Peyer's patch (tissue), 4 donors: Measurements from ENCODE around the gene SLC23A2.
"Not testable (repeated sequence)": the region's sequence is repeated elsewhere in the genome, so short reads cannot be mapped to it uniquely, and the experiment has no call there.

Experiments
- POLR2A ChIP-seq, 2 donors: fragments of 450-650 bp; IDR thresholded peaks; one replicate each; pipeline ENCODE4 v1.5.1; 2017; ENCODE audit warnings: antibody characterized with exemption in 2 of 2, mild to moderate bottlenecking in 2 of 2, moderate library complexity in 2 of 2
- TF ChIP-seq, protein P1 (sequence below), 6 experiments: fragments of 450-650 bp in 4 of 6; fragments of 200-600 bp in 2 of 6; sonication (generic) in 1 of 6; IDR thresholded peaks; one replicate each; pipeline ENCODE4 v1.5.1; 2017 to 2019; ENCODE audit warnings: antibody characterized with exemption in 6 of 6, mild to moderate bottlenecking in 3 of 6, moderate library complexity in 1 of 6

DNA sequence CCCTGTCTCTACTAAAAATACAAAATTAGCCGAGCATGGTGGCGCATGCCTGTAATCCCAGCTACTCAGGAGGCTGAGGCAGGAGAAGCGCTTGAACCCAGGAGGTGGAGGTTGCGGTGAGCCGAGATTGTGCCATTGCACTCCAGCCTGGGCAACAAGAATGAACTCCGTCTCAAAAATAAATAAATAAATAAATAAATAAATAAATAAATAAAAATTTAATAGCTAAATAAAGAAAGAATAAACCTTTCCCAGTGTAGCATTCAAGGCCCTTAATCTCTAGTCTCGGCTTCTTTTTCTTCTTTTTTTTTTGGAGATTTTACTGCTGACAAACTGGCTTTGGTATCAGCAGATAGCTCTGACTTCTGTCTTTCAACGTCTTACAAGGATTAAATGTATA lies 3.5 kb upstream of the SLC23A2 start:
- TF ChIP-seq POLR2A (IDR thresholded peaks at IDR 0.05), result not testable (repeated sequence)
- TF ChIP-seq, protein P1, sequence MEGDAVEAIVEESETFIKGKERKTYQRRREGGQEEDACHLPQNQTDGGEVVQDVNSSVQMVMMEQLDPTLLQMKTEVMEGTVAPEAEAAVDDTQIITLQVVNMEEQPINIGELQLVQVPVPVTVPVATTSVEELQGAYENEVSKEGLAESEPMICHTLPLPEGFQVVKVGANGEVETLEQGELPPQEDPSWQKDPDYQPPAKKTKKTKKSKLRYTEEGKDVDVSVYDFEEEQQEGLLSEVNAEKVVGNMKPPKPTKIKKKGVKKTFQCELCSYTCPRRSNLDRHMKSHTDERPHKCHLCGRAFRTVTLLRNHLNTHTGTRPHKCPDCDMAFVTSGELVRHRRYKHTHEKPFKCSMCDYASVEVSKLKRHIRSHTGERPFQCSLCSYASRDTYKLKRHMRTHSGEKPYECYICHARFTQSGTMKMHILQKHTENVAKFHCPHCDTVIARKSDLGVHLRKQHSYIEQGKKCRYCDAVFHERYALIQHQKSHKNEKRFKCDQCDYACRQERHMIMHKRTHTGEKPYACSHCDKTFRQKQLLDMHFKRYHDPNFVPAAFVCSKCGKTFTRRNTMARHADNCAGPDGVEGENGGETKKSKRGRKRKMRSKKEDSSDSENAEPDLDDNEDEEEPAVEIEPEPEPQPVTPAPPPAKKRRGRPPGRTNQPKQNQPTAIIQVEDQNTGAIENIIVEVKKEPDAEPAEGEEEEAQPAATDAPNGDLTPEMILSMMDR (IDR thresholded peaks at IDR 0.05), result not testable (repeated sequence)
